Measurements from ENCODE around the gene ADGRB2.

- no peak for TF ChIP-seq CTCF (IDR thresholded peaks at IDR 0.05)
- TF ChIP-seq POLR2A (IDR thresholded peaks at IDR 0.05) = no peak
Measured at GRCh38 chr1:31694069-31694963, 69.8 kb downstream of the ADGRB2 start.
